Measurements from ENCODE around the gene NEB.
"Not testable (repeated sequence)": the region's sequence is repeated elsewhere in the genome, so short reads cannot be mapped to it uniquely, and the experiment has no call there.

NEB gene

DNA sequence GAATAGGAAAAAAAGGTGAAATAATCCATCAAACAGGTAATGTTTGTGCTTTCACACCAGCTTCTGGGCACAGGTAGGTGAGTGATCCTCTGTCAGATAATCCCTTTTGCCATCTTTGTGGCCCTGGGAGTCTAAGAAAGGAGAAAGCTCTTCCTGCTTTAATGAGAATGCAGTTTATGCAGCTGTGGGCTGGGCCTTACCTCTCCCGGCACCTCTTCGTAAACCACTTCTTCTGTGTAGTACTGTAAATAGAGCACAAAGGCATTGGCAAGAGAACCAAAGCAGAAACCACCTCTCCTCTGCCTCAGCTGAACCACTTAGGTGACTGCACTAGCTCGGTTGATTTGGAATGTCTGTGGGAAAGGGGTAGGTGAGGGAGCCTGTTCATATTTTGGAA lies 4.9 kb downstream of the NEB start:
- TF ChIP-seq ZNF274 (IDR thresholded peaks at IDR 0.05; ENCODE audit: low read depth, low read length), result no peak
- no peak overlapping the region for H3K4me3 ChIP-seq (ENCODE audit: low read length)

DNA sequence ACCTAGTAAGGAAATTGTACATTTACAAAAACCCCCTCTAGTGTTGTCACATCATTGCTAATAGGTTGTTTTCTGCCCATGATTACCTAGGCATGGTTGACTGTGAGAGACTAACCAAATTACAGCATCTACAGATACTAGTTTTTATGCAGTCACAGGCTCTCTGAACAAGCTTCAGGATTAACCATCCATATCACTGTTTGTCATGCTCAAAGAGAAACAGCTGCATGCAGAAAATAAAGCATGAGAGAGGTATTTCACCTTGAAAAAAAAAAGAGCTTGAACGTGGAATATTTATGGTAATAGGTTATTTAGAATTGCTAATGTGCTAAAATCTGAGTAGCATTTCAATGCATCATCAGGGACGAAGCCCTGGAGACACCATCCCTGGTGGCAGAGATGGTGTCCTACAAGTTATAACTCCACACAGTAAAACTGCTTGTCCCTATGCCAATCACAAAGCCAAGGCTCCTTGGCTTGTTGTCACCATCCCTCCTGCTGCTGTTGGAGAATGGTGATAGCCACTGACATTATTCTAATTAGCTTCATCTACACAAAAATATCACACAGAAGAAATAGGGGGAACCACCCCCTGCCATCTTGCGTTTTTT lies 5.4 kb downstream of the NEB start:
- no peak overlapping the region for H3K4me3 ChIP-seq (ENCODE audit: low read length)
- no peak for TF ChIP-seq ZNF274 (IDR thresholded peaks at IDR 0.05; ENCODE audit: low read depth, low read length)

DNA sequence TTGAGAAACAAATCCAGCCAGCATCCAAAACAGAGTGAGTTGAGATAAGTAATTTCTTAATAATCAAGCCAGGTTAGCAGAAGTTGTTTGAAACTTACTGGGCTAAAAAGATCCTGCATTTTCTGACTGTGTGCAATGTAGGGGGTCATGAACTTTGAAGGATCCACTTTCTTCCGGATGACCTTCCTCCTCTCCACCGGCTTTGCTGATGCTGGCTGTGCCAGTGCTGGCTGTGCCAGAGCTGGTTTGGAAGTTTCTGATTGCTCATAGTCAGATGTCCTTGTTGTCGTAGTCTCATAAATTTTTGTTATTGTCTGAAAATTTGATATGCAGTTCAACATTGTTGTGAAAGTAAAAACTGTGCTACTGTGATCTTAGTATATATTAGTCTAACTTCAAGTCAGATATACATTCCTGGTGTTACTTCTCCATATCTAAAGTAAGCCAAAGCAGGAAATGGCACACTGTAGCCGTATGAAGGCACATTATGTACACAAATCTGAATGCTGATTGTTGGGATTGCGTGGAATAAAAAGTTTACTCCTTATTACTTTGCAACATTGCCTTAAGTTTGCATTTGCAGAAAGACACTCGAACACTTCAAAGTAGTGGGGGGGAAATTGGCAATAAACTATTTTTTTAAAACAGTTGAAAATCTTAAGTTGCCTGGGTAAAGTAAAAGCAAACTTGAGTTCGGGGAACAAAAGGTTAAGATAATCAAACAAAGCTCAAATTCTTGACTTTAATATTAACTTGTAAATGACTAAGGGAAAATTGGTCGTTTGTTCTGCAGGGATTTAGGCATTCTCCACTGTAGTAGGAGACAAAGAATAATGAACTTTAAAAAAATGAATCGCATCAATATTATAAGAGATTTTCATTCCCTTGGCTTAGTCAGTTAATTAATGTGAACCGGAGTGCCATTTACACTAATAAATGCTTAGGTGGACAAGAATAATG lies 6.4 kb downstream of the NEB start:
- H3K4me3 ChIP-seq (ENCODE audit: low read length), result no peak overlapping the region
- no peak for TF ChIP-seq ZNF274 (IDR thresholded peaks at IDR 0.05; ENCODE audit: low read depth, low read length)

DNA sequence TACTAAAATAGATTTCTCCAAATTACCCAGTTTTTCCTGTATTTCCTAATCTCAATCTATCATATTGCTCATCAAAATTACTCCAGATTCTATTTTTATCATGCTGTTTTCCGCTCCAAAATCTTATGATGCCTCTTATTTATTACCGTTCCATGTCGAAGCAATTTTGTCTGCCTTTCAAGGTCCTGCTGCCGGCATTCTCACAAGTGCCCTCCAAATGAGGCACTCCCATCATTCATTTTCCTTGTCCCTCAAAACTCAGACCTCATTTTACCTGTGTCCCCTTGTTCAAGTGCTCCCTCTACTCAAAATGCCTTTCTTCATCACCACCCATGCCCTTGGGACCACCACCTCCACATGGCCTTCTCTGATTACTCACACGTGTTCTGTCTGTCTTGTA lies 13.1 kb downstream of the NEB start:
- H3K4me3 ChIP-seq (ENCODE audit: low read length), result no peak overlapping the region
- TF ChIP-seq ZNF274 (IDR thresholded peaks at IDR 0.05; ENCODE audit: low read depth, low read length), result no peak

DNA sequence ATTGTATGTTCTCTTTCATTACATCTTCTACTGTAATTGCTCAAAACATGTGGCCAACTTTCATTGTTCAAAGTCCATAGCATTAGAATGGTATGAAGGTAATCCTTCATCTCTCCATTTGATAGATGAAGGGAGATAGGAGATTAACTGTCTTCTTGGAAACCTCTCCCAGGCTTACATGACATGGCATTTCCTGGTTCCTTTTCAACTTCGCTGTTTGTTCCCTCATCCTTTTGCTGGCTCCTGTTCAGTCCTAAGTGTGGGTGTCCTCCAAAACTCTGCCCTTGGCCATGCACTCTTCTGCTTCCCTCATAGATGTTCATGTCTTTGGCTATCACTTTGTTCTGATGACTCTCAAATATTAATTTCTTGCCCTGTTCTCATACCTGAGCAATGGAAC lies 13.8 kb downstream of the NEB start:
- no peak overlapping the region for H3K4me3 ChIP-seq (ENCODE audit: low read length)
- TF ChIP-seq ZNF274 (IDR thresholded peaks at IDR 0.05; ENCODE audit: low read depth, low read length), result no peak

DNA sequence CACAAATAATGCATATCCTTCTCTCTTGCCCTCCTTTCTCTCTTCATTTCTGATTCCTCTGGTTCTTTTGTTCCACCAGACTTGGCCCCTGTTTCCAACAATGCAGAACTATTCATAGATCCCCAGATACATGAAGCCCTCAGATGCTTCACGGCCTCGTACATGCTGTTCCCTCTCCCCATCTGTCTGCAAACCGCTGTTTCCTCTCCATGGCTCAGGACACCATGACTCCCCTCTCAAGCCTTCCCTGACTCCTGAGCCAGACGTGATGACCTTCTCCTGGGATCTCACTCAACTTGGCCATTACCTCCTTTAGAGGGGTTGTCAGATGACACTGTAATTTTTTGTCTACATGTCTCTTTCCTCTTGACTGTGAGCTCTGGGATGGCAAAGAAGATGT lies 15.5 kb downstream of the NEB start:
- no peak for TF ChIP-seq ZNF274 (IDR thresholded peaks at IDR 0.05; ENCODE audit: low read depth, low read length)
- H3K4me3 ChIP-seq (ENCODE audit: low read length), result no peak overlapping the region

DNA sequence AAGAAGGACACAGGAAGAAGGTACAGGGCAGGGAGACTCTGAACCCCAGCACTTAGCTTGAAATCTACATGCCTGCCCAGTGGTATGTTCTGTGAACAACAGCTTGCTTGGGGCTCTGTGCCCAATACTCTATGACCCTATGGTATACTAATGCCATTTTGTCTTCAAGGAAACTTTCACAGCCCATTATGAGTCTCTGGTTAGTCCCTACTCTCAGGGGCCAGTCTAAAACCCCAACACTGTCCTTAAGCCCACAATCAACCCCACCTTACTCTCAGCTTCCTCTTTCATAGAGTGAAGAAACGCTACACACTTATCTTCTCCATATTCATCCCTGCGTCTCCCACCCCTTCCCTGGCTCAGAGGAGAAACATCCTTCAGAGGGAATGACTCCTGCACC lies 16.0 kb downstream of the NEB start:
- TF ChIP-seq ZNF274 (IDR thresholded peaks at IDR 0.05; ENCODE audit: low read depth, low read length), result no peak

DNA sequence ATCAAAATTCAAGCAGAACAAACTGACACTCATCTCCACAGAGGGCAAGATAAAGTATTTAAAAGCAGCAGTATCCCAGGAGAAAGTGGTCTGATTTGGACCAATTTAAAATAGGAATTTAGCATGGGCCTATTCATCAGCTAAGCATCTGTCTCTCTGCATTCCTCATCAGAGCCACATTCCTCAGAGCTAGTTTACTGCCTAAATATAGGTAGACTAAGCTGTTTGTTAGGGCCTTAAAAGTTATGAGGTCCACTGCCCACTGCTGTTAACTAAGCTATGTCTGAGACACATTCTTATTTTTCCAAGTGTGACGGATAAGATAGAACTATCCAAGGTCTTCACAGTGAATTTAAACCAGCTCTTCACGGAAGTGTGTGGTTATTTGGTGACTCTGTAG lies 17.6 kb downstream of the NEB start:
- no peak overlapping the region for H3K4me3 ChIP-seq (ENCODE audit: low read length)
- no peak for TF ChIP-seq ZNF274 (IDR thresholded peaks at IDR 0.05; ENCODE audit: low read depth, low read length)

More for the DNA sequence above, 16.0 kb downstream of the NEB start:
- no peak overlapping the region for H3K4me3 ChIP-seq (ENCODE audit: low read length)

DNA sequence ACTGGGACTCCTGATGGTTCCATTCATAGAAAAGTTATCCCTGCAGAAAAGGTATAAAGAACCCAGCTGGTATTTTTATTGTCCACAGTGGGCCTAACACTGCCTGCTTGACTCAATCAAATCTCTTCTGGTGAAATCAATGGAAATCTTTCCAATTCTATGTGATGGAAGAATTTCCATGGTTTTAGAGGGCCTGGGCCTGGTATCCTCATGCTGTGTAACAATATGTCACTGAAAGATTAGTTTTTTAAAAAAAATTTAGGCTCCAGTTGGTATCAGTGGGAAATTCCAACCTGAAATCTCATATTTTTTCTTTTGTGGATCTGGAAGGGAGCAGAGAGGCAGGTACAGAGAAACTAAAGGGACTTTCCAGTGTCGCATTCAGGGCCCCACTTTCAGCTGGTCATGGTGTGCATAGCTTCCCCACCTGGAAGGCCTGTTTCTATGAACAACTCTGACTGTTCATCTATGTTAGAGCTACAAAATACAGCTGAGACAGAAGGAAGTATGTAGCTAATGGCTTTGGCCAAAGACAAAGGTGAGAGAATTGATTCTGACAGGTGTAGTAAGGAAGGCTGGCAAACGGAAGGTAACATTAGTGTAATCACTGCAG lies 20.9 kb downstream of the NEB start:
- TF ChIP-seq ZNF274 (IDR thresholded peaks at IDR 0.05; ENCODE audit: low read depth, low read length), result no peak
- no peak overlapping the region for H3K4me3 ChIP-seq (ENCODE audit: low read length)

DNA sequence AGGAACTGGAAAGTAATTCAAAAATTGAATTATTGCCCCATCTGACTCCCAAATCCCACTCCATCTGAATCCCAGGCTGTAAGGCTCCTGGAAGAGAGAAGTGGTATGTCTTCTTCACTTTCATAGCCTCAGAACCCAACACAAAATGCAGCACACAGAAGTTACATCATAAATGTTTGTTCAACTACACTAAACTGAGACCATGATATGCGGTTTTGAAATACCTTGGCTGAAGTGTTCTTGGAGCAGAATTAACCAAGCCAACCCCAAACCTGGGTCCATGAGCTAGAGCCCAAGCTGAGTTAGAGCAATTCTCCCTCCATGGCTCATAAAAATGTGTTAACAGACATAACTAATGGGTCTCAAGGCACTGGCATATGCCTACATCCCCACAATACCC lies 23.3 kb downstream of the NEB start:
- TF ChIP-seq ZNF274 (IDR thresholded peaks at IDR 0.05; ENCODE audit: low read depth, low read length), result no peak
- H3K4me3 ChIP-seq (ENCODE audit: low read length), result no peak overlapping the region

DNA sequence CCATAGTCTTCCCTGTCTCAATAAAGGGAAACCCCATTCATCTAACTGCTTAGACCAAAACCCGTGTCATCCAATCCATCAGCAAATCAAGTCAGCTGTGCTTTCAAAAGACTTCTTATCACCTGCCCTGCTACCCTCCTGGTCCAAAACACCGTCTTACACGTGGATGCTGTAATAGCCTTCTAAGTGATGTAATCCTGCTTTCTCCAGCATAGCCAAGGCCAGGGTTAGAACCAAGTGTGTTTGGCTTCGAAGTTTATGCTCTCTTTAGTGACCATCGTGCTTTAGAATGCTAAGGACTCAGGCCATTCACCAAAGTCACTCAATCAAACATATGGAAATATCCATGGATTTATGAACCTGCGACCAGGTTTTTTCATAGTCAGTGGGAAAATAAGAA lies 25.5 kb downstream of the NEB start:
- no peak overlapping the region for H3K4me3 ChIP-seq (ENCODE audit: low read length)

DNA sequence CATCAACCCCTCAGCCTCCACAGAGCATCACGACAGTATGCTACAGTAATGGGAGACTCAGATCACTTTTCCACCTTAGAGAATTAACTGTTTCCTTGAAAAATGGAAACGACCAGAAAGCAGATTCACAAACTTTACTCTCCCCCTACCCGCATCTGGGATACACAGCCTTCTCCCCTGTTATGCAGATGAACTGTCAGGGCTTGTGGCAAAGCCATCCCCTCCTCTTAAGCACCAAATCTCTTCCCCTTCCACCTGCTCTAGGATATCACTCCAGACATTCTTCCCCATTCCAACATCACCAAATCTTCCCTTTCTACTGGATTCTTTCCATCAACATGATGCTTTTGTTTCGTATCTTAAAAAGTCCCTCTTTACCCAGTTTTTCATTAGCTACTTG lies 26.4 kb downstream of the NEB start:
- no peak for TF ChIP-seq ZNF274 (IDR thresholded peaks at IDR 0.05; ENCODE audit: low read depth, low read length)
- H3K4me3 ChIP-seq (ENCODE audit: low read length), result no peak overlapping the region

More for the DNA sequence above, 25.5 kb downstream of the NEB start:
- no peak for TF ChIP-seq ZNF274 (IDR thresholded peaks at IDR 0.05; ENCODE audit: low read depth, low read length)

DNA sequence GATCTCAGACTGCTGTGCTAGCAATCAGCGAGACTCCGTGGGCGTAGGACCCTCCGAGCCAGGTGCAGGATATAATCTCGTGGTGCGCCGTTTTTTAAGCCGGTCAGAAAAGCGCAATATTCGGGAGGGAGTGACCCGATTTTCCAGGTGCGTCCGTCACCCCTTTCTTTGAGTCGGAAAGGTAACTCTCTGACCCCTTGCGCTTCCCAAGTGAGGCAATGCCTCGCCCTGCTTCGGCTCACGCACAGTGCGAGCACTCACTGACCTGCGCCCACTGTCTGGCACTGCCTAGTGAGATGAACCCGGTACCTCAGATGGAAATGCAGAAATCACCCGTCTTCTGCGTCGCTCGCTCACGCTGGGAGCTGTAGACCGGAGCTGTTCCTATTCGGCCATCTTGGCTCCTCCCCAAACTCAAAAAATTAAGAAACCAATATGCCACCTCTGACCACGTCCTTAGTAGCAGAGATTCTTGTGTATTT lies 29.8 kb downstream of the NEB start:
- not testable (repeated sequence) for H3K4me3 ChIP-seq (ENCODE audit: low read length)

DNA sequence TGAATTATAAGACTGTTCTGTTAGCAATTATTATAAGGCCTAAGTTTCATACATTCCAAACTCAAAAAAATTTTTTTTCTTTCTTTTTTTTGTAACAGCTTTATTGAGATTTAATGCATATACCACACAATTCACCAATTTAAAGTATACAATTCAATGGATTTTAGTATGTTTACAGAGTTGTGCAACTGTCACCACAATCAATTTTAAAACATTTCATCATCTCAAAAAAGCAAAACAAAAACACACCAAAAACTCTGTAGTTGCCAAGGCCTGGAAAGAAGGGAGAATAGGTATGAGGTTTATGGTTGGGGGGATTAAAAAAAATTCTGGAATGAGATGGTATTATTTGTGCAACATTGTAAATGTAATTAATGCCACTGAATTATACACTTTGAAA lies 36.1 kb downstream of the NEB start:
- not testable (repeated sequence) for H3K4me3 ChIP-seq (ENCODE audit: low read length)

DNA sequence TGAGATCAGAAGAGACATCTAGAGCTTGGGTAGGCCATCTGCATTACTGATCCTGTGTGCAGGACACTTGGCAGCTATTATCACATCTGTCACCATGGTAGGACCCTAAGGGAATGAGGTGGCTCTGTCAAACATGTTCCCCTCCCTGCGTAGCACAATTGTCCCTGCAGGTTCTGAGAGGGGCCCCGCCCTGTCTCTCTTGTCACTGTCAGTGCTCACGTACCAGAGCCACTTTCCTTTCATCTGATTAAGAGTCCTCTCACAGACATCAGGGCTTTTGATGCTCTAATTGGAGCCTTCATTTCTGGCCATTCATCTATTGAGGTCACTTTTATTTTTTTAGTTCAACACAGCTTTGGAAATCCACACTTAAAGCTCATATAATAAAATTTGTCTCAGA lies 38.5 kb downstream of the NEB start:
- H3K4me3 ChIP-seq (ENCODE audit: low read length), result no peak overlapping the region
- TF ChIP-seq ZNF274 (IDR thresholded peaks at IDR 0.05; ENCODE audit: low read depth, low read length), result no peak
